ENCODE measurements around the gene PACC1. TPM values are rescaled to one million over a fixed set of nuclear protein-coding genes. Genes with fewer than 3 reads are reported as not detected.
A peak's percentile ranks its signal among the peaks of the same experiment; 100 is the strongest.

PACC1 gene
- total RNA-seq (ENCODE audit: unreplicated experiment): 15.3 TPM
- long read RNA-seq, transcript TMEM206-201 (8 exons, 2,475 nt): major isoform, 11 of 18 reads
- long read RNA-seq, partial matches to known transcripts: 1 of 18 reads
- long read RNA-seq, other reads (novel, unspliced or antisense): 6 of 18 reads

GRCh38 chr1:212414328-212415106 is at the start of gene PACC1:
Gene PACC1, minus strand, starts transcription at chr1:212414886. Its CDS starts 129 bp downstream, at chr1:212414757.
- no peak for TF ChIP-seq CTCF (IDR thresholded peaks at IDR 0.05; ENCODE audit: unreplicated experiment)
- Mint-ChIP-seq H3K36me3 (ENCODE audit: low read depth, unreplicated experiment) (peaks cover 24% of the 10 kb centered on the region), H3K27me3 (ENCODE audit: unreplicated experiment) (peaks cover 7% of the 10 kb centered on the region), H3K9me3 (ENCODE audit: unreplicated experiment) (no peaks in the 10 kb centered on the region), H3K4me1 (ENCODE audit: unreplicated experiment) (peaks cover 17% of the 10 kb centered on the region), H3K27ac (ENCODE audit: unreplicated experiment) (peak within 1 kb of the TSS; percentile 75), H3K4me3 (ENCODE audit: unreplicated experiment) (peak within 1 kb of the TSS; percentile 95)
- peak; percentile 91 for DNase-seq (ENCODE audit: low spot score)

GRCh38 chr1:212463565-212464285 is 49.0 kb upstream of the PACC1 start:
- no peak overlapping the region for H3K27ac Mint-ChIP-seq (ENCODE audit: unreplicated experiment)
- peaks cover 7% of the 10 kb centered on the region for H3K4me1 Mint-ChIP-seq (ENCODE audit: unreplicated experiment)
- no peak for DNase-seq (ENCODE audit: low spot score)
- no peak overlapping the region for H3K4me3 Mint-ChIP-seq (ENCODE audit: unreplicated experiment)
- H3K36me3 Mint-ChIP-seq (ENCODE audit: low read depth, unreplicated experiment): peaks cover 4% of the 10 kb centered on the region
- H3K27me3 Mint-ChIP-seq (ENCODE audit: unreplicated experiment): peaks cover 23% of the 10 kb centered on the region
- TF ChIP-seq CTCF (IDR thresholded peaks at IDR 0.05; ENCODE audit: unreplicated experiment): no peak
- H3K9me3 Mint-ChIP-seq (ENCODE audit: unreplicated experiment): no peaks in the 10 kb centered on the region

GRCh38 chr1:212461916-212462660 is 47.4 kb upstream of the PACC1 start:
- Mint-ChIP-seq H3K4me1 (ENCODE audit: unreplicated experiment) (peaks cover 7% of the 10 kb centered on the region), H3K27ac (ENCODE audit: unreplicated experiment) (no peak overlapping the region), H3K27me3 (ENCODE audit: unreplicated experiment) (peaks cover 21% of the 10 kb centered on the region), H3K4me3 (ENCODE audit: unreplicated experiment) (no peak overlapping the region), H3K9me3 (ENCODE audit: unreplicated experiment) (no peaks in the 10 kb centered on the region), H3K36me3 (ENCODE audit: low read depth, unreplicated experiment) (no peaks in the 10 kb centered on the region)
- DNase-seq (ENCODE audit: low spot score): no peak
- no peak for TF ChIP-seq CTCF (IDR thresholded peaks at IDR 0.05; ENCODE audit: unreplicated experiment)

- no peak overlapping the region for H3K27ac Mint-ChIP-seq (ENCODE audit: unreplicated experiment)
- no peaks in the 10 kb centered on the region for H3K36me3 Mint-ChIP-seq (ENCODE audit: low read depth, unreplicated experiment)
- TF ChIP-seq CTCF (IDR thresholded peaks at IDR 0.05; ENCODE audit: unreplicated experiment): no peak
- H3K4me3 Mint-ChIP-seq (ENCODE audit: unreplicated experiment): no peak overlapping the region
- no peaks in the 10 kb centered on the region for H3K9me3 Mint-ChIP-seq (ENCODE audit: unreplicated experiment)
- peaks cover 7% of the 10 kb centered on the region for H3K4me1 Mint-ChIP-seq (ENCODE audit: unreplicated experiment)
- DNase-seq (ENCODE audit: low spot score): no peak
- H3K27me3 Mint-ChIP-seq (ENCODE audit: unreplicated experiment): peaks cover 11% of the 10 kb centered on the region
Measured at GRCh38 chr1:212460376-212460775, 45.7 kb upstream of the PACC1 start.
